A673 (cell line): Measurements from ENCODE around the gene PGD.

ENCODE experiments used
- CTCF ChIP-seq: fragments of 300-800, 200-600 bp; sonication (generic); conservative IDR thresholded peaks from 2 replicates; pipeline ENCODE4 v1.5.1; 2017; ENCODE audit warnings: low read depth, mild to moderate bottlenecking, antibody characterized with exemption, low read length, moderate library complexity, mixed read lengths
- EZH2 ChIP-seq: fragments of 200-600 bp; sonication (generic); IDR thresholded peaks from 2 replicates; pipeline ENCODE4 v1.6.1; 2017; ENCODE audit warnings: borderline replicate concordance, low read depth, mild to moderate bottlenecking, mixed read lengths, antibody characterized with exemption, low read length; ENCODE audit not compliant: poor library complexity, severe bottlenecking

- TF ChIP-seq CTCF = no peak
- TF ChIP-seq EZH2 = no peak
Observed at GRCh38 chr1:10401281-10401680, 2.4 kb downstream of the PGD start.
